Stimulated activated CD8-positive, alpha-beta memory T cell treated with anti-CD3 and anti-CD28 coated beads, Interleukin-15, amount 100 ng/mL, for 4 hours (primary cell): ENCODE results near the gene SP4.
"Not testable (repeated sequence)": the region's sequence is repeated elsewhere in the genome, so short reads cannot be mapped to it uniquely, and the experiment has no call there.

Experiments used
- DNase-seq, 2 donors: peaks; one replicate each; pipeline ENCODE4 v3.0.0-alpha.2; 2020; ENCODE audit warnings: low read depth in 2 of 2

Gene SP4

GRCh38 chr7:21526007-21526406, 98.1 kb downstream of the SP4 start:
- no peak for DNase-seq

DNA sequence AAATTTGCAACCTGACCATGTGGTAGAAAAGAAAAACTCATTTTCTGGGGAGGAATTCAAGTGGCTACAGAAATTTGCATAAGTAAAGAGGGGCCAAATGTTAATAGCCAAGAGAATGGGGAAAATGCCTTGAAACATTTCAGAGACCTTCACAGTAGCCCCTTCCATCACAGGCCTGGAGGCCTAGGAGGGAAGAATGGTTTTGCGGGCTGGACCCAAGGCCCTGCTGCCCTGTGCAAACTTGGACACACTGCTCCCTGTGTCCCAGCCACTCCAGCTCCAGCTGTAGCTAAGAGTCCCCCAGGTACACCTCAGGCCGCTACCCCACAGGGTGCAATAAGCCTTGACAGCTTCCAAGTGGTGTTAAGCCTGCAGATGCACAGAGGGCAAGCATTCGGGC, 98.6 kb downstream of the SP4 start:
- no peak for DNase-seq

DNA sequence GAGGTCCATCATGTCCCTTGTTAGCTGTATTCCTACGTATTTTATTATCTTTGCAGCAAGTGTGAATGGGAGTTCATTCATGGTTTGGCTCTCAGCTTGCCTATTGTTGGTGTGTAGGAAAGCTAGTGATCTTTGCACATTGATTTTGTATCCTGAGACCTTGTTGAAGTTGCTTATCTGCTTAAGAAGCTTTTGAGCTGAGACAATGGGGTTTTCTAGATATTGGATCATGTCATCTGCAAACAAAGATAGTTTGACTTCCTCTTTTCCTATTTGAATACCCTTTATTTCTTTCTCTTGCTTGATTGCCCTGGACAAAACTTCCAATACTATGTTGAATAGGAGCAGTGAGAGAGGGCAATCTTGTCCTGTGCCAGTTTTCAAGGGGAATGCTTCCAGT, 104.6 kb downstream of the SP4 start:
- DNase-seq: not testable (repeated sequence)

- DNase-seq: not testable (repeated sequence)
These were observed 105.8 kb downstream of the SP4 start for GRCh38 chr7:21533646-21534045.

DNA sequence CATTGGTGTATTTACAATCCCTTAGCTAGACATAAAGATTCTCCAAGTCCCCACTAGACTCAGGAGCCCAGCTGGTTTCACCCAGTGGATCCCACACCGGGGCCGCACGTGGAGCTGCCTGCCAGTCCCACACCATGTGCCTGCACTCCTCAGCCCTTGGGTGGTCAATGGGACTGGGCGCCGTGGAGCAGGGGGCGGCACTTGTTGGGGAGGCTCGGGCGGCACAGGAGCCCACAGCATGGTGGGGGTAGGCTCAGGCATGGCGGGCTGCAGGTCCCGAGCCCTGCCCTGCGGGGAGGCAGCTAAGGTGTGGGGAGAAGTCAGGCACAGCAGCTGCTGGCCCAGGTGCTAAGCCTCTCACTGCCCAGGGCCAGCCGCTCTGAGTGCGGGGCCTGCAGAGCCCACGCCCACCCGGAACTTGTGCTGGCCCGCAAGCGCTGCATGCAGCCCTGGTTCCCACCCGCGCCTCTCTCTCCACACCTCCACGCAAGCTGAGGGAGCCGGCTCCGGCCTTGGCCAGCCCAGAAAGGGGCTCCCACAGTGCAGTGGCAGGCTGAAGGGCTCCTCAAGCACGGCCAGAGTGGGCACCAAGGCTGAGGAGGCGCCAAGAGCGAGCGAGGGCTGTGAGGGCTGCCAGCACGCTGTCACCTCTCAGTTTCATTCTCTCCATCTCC, 108.7 kb downstream of the SP4 start:
- DNase-seq: not testable (repeated sequence)

DNA sequence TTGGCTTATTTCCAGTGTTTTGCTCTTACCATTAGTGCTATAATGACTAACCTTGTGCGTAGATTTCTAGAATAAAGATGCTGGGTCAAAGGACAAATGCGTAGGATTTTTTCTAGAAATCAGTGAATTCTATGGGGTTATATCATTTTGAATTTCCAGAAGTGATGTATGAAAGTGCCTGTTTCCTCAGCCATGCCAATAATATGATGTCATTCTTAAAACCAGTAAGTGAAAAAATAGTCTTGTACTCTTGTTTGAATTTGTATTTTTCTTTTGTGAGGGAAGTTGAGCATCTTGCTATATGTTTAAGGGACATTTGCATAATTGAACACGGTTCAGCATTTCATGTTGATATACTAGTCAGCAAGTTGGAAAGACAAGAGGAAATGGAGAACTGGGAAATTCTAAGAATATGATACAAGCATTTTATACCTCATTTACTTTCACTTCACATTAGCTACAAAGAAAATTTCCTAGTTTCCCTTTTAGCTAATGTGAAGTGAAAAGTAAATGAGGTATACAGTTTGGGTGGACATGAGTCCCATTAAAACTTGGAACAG, 111.1 kb downstream of the SP4 start:
- no peak for DNase-seq

DNA sequence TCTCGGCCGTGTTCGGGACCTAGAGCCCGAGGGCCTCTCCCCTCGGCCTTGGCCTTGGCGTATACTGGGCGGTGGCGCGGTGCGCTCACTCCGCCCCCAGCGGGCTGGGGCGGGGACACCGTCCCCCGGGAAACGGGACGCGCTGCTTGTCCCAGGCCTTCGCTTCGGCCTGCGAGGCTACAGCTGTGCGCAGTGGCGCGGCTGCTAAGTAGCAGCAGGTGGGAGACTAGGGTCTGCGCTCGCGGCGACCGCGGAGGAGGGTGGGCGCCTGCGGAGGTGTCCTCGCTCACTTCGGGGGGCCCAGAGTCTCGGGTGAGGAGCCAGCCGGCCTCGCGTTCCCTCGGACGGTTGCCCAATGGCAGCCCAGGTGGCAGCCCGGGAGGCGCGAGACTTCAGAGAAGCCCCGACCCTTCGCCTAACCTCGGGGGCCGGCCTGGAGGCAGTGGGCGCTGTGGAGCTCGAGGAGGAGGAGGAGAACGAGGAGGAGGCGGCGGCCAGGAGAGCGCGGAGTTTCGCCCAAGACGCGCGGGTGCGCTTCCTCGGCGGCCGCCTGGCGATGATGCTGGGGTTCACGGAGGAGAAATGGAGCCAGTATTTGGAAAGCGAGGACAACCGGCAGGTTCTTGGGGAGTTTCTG, 115.1 kb downstream of the SP4 start, which contains the start of gene DNAH11:
Gene DNAH11 (plus strand): TSS at position 149 of the 637 bp plus-strand sequence. CDS start 207 bp downstream, at position 356.
- DNase-seq: no peak

DNA sequence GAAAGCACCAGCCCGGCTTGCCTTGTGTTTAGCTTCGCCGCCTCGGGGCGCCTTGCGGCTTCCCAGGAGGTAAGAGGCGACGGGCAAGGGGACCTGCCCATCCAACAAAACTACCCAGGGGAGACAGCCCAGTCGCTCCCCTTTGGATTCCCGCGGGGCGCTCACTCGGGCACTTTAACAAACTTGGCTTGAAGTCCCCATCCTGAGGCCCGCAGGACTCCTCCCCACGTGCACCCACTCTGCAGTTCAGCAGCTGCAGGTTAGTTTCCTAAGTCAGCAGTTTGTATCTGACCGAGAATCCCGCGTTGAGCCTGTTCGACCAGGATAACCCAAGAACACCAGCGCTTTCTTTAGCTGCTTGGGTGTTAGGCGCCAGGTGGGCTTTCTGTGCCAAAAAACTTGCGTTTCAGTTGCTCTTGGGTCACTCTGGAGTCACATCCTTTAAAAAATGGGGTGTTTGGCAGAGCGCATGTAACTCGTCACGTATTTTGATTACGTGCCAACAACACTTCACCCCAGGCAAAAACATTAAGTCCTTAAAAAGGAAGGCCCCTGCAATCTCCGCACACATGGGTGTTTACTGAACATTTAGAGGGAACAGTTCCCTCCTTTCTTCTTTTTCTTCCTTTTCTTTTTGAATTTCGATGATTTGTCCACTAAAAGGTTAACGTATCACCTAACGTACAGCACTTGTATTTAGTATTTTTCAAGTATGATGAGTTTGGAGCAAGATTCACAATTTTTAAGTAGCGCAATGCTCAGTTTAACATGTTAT, 115.8 kb downstream of the SP4 start:
- no peak for DNase-seq

GRCh38 chr7:21544303-21544656, 116.4 kb downstream of the SP4 start:
- no peak for DNase-seq

DNA sequence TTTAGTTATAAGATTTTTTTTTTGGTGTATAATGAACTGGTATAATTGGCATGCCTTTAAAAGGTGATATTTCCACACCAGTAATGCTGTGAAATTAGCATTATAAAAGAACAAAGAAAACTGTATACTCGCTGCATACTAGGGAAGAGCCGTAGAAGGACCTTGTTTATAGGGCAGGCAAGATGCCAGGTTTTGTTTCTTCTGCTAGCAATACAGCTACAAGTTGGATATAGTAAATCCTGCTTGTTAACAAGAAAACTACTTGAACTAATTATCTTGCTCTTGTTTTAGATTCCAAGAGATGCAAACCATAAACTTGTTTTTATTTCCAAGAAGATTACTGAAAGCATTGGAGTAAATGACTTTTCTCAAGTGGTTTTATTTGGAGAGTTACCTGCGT, 116.8 kb downstream of the SP4 start:
- no peak for DNase-seq

GRCh38 chr7:21547501-21547900, 119.6 kb downstream of the SP4 start:
- no peak for DNase-seq

GRCh38 chr7:21548491-21548890, 120.6 kb downstream of the SP4 start:
- DNase-seq: no peak

GRCh38 chr7:21550076-21550475, 122.2 kb downstream of the SP4 start:
- DNase-seq: no peak

DNA sequence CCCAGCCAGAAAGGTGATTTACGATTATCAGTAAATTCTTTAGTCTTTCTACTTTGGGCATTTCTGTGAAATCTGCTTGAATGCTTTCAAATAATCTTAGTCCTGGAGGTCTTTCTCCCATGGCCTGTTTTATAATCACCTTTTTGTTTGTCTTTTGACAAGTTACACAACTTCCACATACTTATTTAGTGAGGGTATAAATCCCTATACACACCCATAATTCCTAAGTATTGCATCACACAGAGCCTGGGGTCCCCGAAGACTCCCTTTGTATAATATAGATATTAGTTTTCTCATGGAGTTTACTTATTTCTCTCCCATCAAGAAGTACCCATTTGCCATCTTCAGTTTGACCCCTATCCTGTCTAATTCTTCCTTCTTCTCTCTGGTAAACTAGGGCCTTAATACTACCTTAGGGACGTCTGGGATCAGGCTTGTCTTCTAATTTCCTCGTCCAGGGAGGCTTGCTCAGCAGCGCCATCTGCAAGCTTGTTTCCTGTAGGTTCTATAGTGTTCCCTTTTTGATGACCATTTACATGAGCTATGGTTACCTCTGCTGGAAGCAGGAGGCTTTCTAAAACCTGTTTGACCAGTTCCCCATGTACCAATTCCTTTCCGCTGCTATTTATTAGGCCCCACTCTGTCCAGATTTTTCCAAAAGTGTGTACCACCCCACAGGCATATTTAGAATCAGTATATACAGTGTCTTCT, 123.1 kb downstream of the SP4 start:
- no peak for DNase-seq

- DNase-seq: no peak
These were observed 134.5 kb downstream of the SP4 start for GRCh38 chr7:21562385-21562784.
